H1 (cell line): ENCODE measurements around the gene TGFA. TPM values are rescaled to one million over a fixed set of nuclear protein-coding genes. Genes with fewer than 3 reads are reported as not detected.

Experiments used
- CTCF ChIA-PET: fragments of 300-600 bp; sonication (Branson Sonifier 250); formaldehyde crosslinking; loops from one replicate; lab custom pipeline; 2021; ENCODE audit not compliant: partially characterized antibody; lab: Charles Lee
- POLR2A ChIA-PET: fragments of 300-600 bp; sonication (Branson Sonifier 250); formaldehyde crosslinking; loops from one replicate; lab custom pipeline; 2021; ENCODE audit warnings: inconsistent platforms; ENCODE audit not compliant: partially characterized antibody; lab: Charles Lee
- DNase-seq, 2 experiments: peaks; one replicate each; pipeline versions ENCODE4 v3.0.0 to v3.0.0-alpha.2; 2010 to 2022; ENCODE audit warnings: low spot score in 2 of 2, low read depth in 1 of 2, mixed read lengths in 1 of 2
- FAIRE-seq: peaks from 2 replicates; lab custom pipeline; 2011; peaks lifted over from hg19 to GRCh38; lab: Jason Lieb, UNC
- H2AFZ ChIP-seq: 2 replicates; pipeline ENCODE4 v1.8.1; 2012; ENCODE audit warnings: low read length, inconsistent platforms
- H2AK5ac ChIP-seq: 2 replicates; pipeline ENCODE4 v1.6.1; 2013; ENCODE audit warnings: low read depth, low read length
- H2BK120ac ChIP-seq: replicated peaks from 2 replicates; pipeline ENCODE3; 2013; ENCODE audit warnings: low read depth, low read length, inconsistent platforms
- H2BK12ac ChIP-seq: 2 replicates; pipeline ENCODE4 v1.6.1; 2013; ENCODE audit warnings: low read depth, low read length
- H2BK15ac ChIP-seq: 2 replicates; pipeline ENCODE4 v1.6.1; 2013; ENCODE audit warnings: low read length
- H2BK20ac ChIP-seq: 2 replicates; pipeline ENCODE4 v1.6.1; 2013; ENCODE audit warnings: low read length
- H2BK5ac ChIP-seq: 2 replicates; pipeline ENCODE4 v1.6.1; 2013; ENCODE audit warnings: low read depth, low read length
- H3K14ac ChIP-seq: 2 replicates; pipeline ENCODE4 v1.6.1; 2013; ENCODE audit warnings: inconsistent platforms; ENCODE audit not compliant: insufficient read length
- H3K18ac ChIP-seq: 2 replicates; pipeline ENCODE4 v1.6.1; 2013; ENCODE audit warnings: low read length; ENCODE audit errors: extremely low read depth
- H3K23ac ChIP-seq: 2 replicates; pipeline ENCODE4 v1.6.1; 2013; ENCODE audit warnings: inconsistent platforms; ENCODE audit not compliant: insufficient read length
- H3K23me2 ChIP-seq: 2 replicates; pipeline ENCODE4 v1.6.1; 2013; ENCODE audit warnings: low read depth, low read length
- H3K27ac ChIP-seq: 2 replicates; pipeline ENCODE4 v1.6.1; 2011; ENCODE audit warnings: low read depth, low read length, inconsistent platforms
- H3K27me3 ChIP-seq, 4 experiments: replicated peaks in 1 of 4; 1 replicate in 1 of 4; 2 replicates in 3 of 4; pipeline versions ENCODE4 v1.6.1 to v1.8.1; 2011 to 2013; ENCODE audit warnings: low read length in 3 of 4, mild to moderate bottlenecking in 3 of 4, inconsistent platforms in 2 of 4, mixed read lengths in 2 of 4, moderate library complexity in 1 of 4; ENCODE audit not compliant: control insufficient read depth in 3 of 4, insufficient read depth in 3 of 4; ENCODE audit errors: extremely low read depth in 1 of 4
- H3K36me3 ChIP-seq, 4 experiments: 2 replicates each; pipeline versions ENCODE4 v1.6.1 to v1.8.1; 2011 to 2013; ENCODE audit warnings: mild to moderate bottlenecking in 4 of 4, low read length in 3 of 4, moderate library complexity in 2 of 4, control low read depth in 1 of 4, inconsistent platforms in 1 of 4; ENCODE audit not compliant: insufficient read depth in 4 of 4, control insufficient read depth in 2 of 4
- H3K4ac ChIP-seq: replicated peaks from 2 replicates; pipeline ENCODE3; 2013; ENCODE audit warnings: low read length, low read depth, mixed read lengths, inconsistent platforms; ENCODE audit not compliant: insufficient read length
- H3K4me1 ChIP-seq, 4 experiments: replicated peaks in 1 of 4; 1 replicate in 1 of 4; 2 replicates in 3 of 4; pipeline versions ENCODE4 v1.6.1 to v1.8.1; 2011 to 2013; ENCODE audit warnings: low read length in 3 of 4, inconsistent platforms in 2 of 4, mixed read lengths in 1 of 4; ENCODE audit not compliant: insufficient read depth in 4 of 4, control insufficient read depth in 3 of 4
- H3K4me2 ChIP-seq, 2 experiments: 2 replicates each; pipeline versions ENCODE4 v1.6.1 to v1.8.1; 2011 to 2013; ENCODE audit warnings: low read depth in 2 of 2, low read length in 2 of 2, control low read depth in 1 of 2, inconsistent platforms in 1 of 2, mild to moderate bottlenecking in 1 of 2; ENCODE audit not compliant: insufficient read depth in 1 of 2
- H3K4me3 ChIP-seq, 4 experiments: fragments of 200-600, 300-600 bp in 1 of 4; sonication (generic), shearing (Covaris generic), sonication (Bioruptor Twin) in 1 of 4; 2 replicates each; pipeline versions ENCODE4 v1.5.1 to v1.8.1; 2011 to 2016; ENCODE audit warnings: low read length in 4 of 4, low read depth in 3 of 4, control low read depth in 2 of 4, inconsistent platforms in 2 of 4, mild to moderate bottlenecking in 2 of 4, mixed read lengths in 1 of 4, moderate library complexity in 1 of 4; ENCODE audit not compliant: insufficient read depth in 2 of 4; ENCODE audit errors: extremely low read depth in 1 of 4
- H3K56ac ChIP-seq: replicated peaks from 2 replicates; pipeline ENCODE3; 2013; ENCODE audit warnings: low read depth, mild to moderate bottlenecking, mixed read lengths, low read length, inconsistent platforms; ENCODE audit not compliant: insufficient read length
- H3K79me1 ChIP-seq: 2 replicates; pipeline ENCODE4 v1.6.1; 2013; ENCODE audit warnings: low read depth, low read length, control low read depth
- H3K79me2 ChIP-seq, 2 experiments: 2 replicates each; pipeline versions ENCODE4 v1.6.1 to v1.8.1; 2012 to 2013; ENCODE audit warnings: low read length in 2 of 2, mild to moderate bottlenecking in 2 of 2, inconsistent platforms in 1 of 2; ENCODE audit not compliant: insufficient read depth in 2 of 2, control insufficient read depth in 1 of 2
- H3K9ac ChIP-seq, 4 experiments: replicated peaks in 1 of 4; 1 replicate in 1 of 4; 2 replicates in 3 of 4; pipeline versions ENCODE4 v1.6.1 to v1.8.1; 2011 to 2013; ENCODE audit warnings: low read depth in 3 of 4, low read length in 3 of 4, control low read depth in 2 of 4, mild to moderate bottlenecking in 2 of 4, moderate library complexity in 2 of 4, inconsistent platforms in 1 of 4; ENCODE audit errors: extremely low read depth in 1 of 4
- H3K9me3 ChIP-seq, 2 experiments: 2 replicates each; pipeline versions ENCODE4 v1.6.1 to v1.8.1; 2012 to 2013; ENCODE audit warnings: mild to moderate bottlenecking in 2 of 2, moderate library complexity in 2 of 2, control low read depth in 1 of 2, inconsistent platforms in 1 of 2, low read depth in 1 of 2, low read length in 1 of 2, mixed read lengths in 1 of 2; ENCODE audit not compliant: insufficient read depth in 2 of 2
- H4K20me1 ChIP-seq, 2 experiments: replicated peaks in 1 of 2; 2 replicates each; pipeline versions ENCODE3 to v1.8.1; 2011 to 2013; ENCODE audit warnings: inconsistent platforms in 2 of 2, low read length in 2 of 2, mild to moderate bottlenecking in 1 of 2; ENCODE audit not compliant: insufficient read depth in 2 of 2, control insufficient read depth in 1 of 2
- H4K5ac ChIP-seq: 2 replicates; pipeline ENCODE4 v1.6.1; 2013; ENCODE audit warnings: low read length, low read depth, mixed read lengths, inconsistent platforms; ENCODE audit not compliant: insufficient read length
- H4K8ac ChIP-seq: 2 replicates; pipeline ENCODE4 v1.8.0; 2013; ENCODE audit warnings: mild to moderate bottlenecking, moderate library complexity, low read length, inconsistent platforms; ENCODE audit not compliant: insufficient read depth; ENCODE audit errors: extremely low read depth
- H4K91ac ChIP-seq: replicated peaks from 2 replicates; pipeline ENCODE3; 2013; ENCODE audit warnings: low read length, mixed read lengths, inconsistent platforms; ENCODE audit not compliant: insufficient read length
- BRCA1 ChIP-seq: IDR thresholded peaks from 2 replicates; pipeline ENCODE4 v1.6.1; 2012; ENCODE audit warnings: low read depth, low read length, improper control_type of control experiment
- CREB1 ChIP-seq: IDR thresholded peaks from 2 replicates; pipeline ENCODE4 v1.6.1; 2012; ENCODE audit warnings: inconsistent platforms
- EP300 ChIP-seq, 2 experiments: IDR thresholded peaks; 1 replicate in 1 of 2; 2 replicates in 1 of 2; pipeline ENCODE4 v1.6.1; 2011 to 2012; ENCODE audit warnings: low read depth in 2 of 2, low read length in 2 of 2, mild to moderate bottlenecking in 2 of 2, borderline replicate concordance in 1 of 2, inconsistent platforms in 1 of 2, moderate library complexity in 1 of 2
- GABPA ChIP-seq: IDR thresholded peaks from 2 replicates; pipeline ENCODE4 v1.6.1; 2011; ENCODE audit warnings: mild to moderate bottlenecking, low read length, moderate library complexity, borderline replicate concordance; ENCODE audit not compliant: insufficient read depth
- NRF1 ChIP-seq: IDR thresholded peaks from 2 replicates; pipeline ENCODE4 v1.6.1; 2011; ENCODE audit warnings: mild to moderate bottlenecking, low read depth, low read length, improper control_type of control experiment
- POLR2AphosphoS5 ChIP-seq: IDR thresholded peaks from 2 replicates; pipeline ENCODE4 v1.6.1; 2011; ENCODE audit warnings: low read depth, low read length
- SIX5 ChIP-seq: IDR thresholded peaks from 2 replicates; pipeline ENCODE4 v1.6.1; 2011; ENCODE audit warnings: mild to moderate bottlenecking, low read depth, low read length
- ZNF274 ChIP-seq: IDR thresholded peaks from 2 replicates; pipeline ENCODE4 v1.7.0; 2012; ENCODE audit warnings: low read length, borderline replicate concordance; ENCODE audit errors: extremely low read depth
- WGBS, 2 experiments: shearing (Covaris generic) in 1 of 2; methylation state at CpG; one replicate each; pipeline versions ENCODE4 v1.1.6 to v1.1.7; 2013 to 2015; ENCODE audit warnings: low lambda C conversion rate in 2 of 2, mixed read lengths in 2 of 2, inconsistent platforms in 1 of 2, low coverage in 1 of 2, missing lambda C conversion rate in 1 of 2; ENCODE audit not compliant: insufficient replicate concordance in 2 of 2, insufficient coverage in 1 of 2, insufficient read length in 1 of 2; ENCODE audit errors: extremely low coverage in 1 of 2, missing lambda C conversion rate in 1 of 2; 5-methylcytosine and 5-hydroxymethylcytosine counted together
- polyA plus RNA-seq, 7 experiments: library from polyadenylated mRNA; depleted of rRNA in 3 of 7; stranded (reverse) in 5 of 7; unstranded in 2 of 7; fragments of >200 nt in 5 of 7; fragments of 200-250 nt in 2 of 7; gene quantifications; 1 replicate in 5 of 7; 2 replicates in 1 of 7; 4 replicates in 1 of 7; pipeline versions ENCODE4 v1.2.1 to v1.2.3, GENCODE V29; 2011 to 2013; ENCODE audit warnings: missing spikeins in 2 of 7, mixed read lengths in 2 of 7
- total RNA-seq: library from RNA; stranded (reverse); fragmentation: NEBNext Ultra II Directional; extraction: Animal tissue kit (Norgen Biotek cat#: 25700); gene quantifications from 2 replicates; pipeline ENCODE4 v1.2.1, GENCODE V29; 2021
- TF ChIP-seq, protein P1 (sequence below), 3 experiments: IDR thresholded peaks; 1 replicate in 2 of 3; 2 replicates in 1 of 3; pipeline versions ENCODE4 v1.5.1 to v1.6.1; 2011; ENCODE audit warnings: low read length in 3 of 3, mild to moderate bottlenecking in 3 of 3, inconsistent platforms in 2 of 3, low read depth in 1 of 3, moderate library complexity in 1 of 3; ENCODE audit not compliant: insufficient read depth in 1 of 3; ENCODE audit errors: control extremely low read depth in 1 of 3
- TF ChIP-seq, protein P2 (sequence below): IDR thresholded peaks from 2 replicates; pipeline ENCODE4 v1.6.1; 2012; ENCODE audit warnings: low read length, inconsistent platforms

TGFA gene
- total and polyA plus RNA-seq, 2 of the 8 experiments (the other 6 are each of a cell fraction or from before 2014, with no cell fraction given) = 1.8 to 3.7 TPM

DNA sequence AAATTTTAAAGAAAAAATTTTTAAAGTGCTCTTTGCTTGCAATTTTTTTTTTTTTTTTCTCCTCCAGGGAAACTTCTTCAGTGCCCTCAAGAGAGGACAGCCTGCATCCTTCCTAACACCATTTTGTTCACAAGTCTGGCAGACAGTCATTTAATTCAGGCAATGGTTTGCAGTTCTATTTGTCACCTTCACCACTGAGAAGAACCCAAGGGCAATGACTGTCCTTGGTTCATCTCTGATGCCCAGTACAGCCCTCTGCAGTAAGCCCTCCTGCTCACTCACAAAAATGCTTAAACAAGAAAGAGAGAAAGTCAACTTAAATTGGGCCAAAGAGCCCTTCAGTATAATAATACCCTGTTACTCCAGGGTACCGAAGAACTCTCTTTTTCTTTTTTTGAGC lies 52.4 kb downstream of the TGFA start:
- CTCF ChIA-PET = interaction anchor here (0.6 to 1.8 kb wide), 13 partner anchors 8 to 815 kb away, joined by 3 to 6 read pairs (median 4); no protein-coding TSS in a partner anchor
- Histone ChIP-seq H2BK5ac (no peak overlapping the region), H3K4ac (no peak overlapping the region), H2BK12ac (no peak overlapping the region), H3K9ac (no peak overlapping the region), H2BK20ac (no peak overlapping the region), H4K8ac (no peak overlapping the region), H3K14ac (no peak overlapping the region), H3K9me3 (no peaks in the 10 kb centered on the region), H3K56ac (no peak overlapping the region), H2AFZ (no peak overlapping the region), H3K4me1 (peaks cover 0 to 5% (median 2%) of the 10 kb centered on the region in 4 experiments; a peak in 4 of 7 replicates), H3K27me3 (no peaks in the 10 kb centered on the region), H4K91ac (no peak overlapping the region), H3K18ac (no peak overlapping the region), H3K23me2 (no peaks in the 10 kb centered on the region), H2AK5ac (no peak overlapping the region), H2BK120ac (no peak overlapping the region), H3K4me2 (no peak overlapping the region), H3K27ac (no peak overlapping the region), H4K5ac (no peak overlapping the region), H2BK15ac (no peak overlapping the region), H3K4me3 (no peak overlapping the region), H4K20me1 (no peaks in the 10 kb centered on the region), H3K79me2 (no peaks in the 10 kb centered on the region), H3K36me3 (no peaks in the 10 kb centered on the region), H3K23ac (no peak overlapping the region), H3K79me1 (no peaks in the 10 kb centered on the region)
- POLR2A ChIA-PET = interaction anchor here (1.3 kb wide), 1 partner anchor 13 kb away, joined by 3 read pairs; no protein-coding TSS in a partner anchor
- WGBS, 2 experiments = 86% methylated on average over 1 of the region's 1 CpG; no CpG with 5 or more reads in 1 of the 2 experiments
- DNase-seq = no peak
- FAIRE-seq = no peak
- TF ChIP-seq CREB1 = no peak
- no peak for TF ChIP-seq ZNF274
- TF ChIP-seq EP300 (IDR thresholded peaks at IDR 0.05; ENCODE audit: borderline replicate concordance in 1 of 2, low read depth in 2 of 2, low read length in 2 of 2) = no peak
- TF ChIP-seq SIX5 = no peak
- TF ChIP-seq NRF1 = no peak
- TF ChIP-seq BRCA1 = no peak
- TF ChIP-seq, protein P1, sequence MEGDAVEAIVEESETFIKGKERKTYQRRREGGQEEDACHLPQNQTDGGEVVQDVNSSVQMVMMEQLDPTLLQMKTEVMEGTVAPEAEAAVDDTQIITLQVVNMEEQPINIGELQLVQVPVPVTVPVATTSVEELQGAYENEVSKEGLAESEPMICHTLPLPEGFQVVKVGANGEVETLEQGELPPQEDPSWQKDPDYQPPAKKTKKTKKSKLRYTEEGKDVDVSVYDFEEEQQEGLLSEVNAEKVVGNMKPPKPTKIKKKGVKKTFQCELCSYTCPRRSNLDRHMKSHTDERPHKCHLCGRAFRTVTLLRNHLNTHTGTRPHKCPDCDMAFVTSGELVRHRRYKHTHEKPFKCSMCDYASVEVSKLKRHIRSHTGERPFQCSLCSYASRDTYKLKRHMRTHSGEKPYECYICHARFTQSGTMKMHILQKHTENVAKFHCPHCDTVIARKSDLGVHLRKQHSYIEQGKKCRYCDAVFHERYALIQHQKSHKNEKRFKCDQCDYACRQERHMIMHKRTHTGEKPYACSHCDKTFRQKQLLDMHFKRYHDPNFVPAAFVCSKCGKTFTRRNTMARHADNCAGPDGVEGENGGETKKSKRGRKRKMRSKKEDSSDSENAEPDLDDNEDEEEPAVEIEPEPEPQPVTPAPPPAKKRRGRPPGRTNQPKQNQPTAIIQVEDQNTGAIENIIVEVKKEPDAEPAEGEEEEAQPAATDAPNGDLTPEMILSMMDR (IDR thresholded peaks at IDR 0.05; ENCODE audit: control extremely low read depth in 1 of 3, insufficient read depth in 1 of 3, low read depth in 1 of 3, low read length in 3 of 3) = no peak
- no peak for TF ChIP-seq POLR2AphosphoS5
- TF ChIP-seq, protein P2, sequence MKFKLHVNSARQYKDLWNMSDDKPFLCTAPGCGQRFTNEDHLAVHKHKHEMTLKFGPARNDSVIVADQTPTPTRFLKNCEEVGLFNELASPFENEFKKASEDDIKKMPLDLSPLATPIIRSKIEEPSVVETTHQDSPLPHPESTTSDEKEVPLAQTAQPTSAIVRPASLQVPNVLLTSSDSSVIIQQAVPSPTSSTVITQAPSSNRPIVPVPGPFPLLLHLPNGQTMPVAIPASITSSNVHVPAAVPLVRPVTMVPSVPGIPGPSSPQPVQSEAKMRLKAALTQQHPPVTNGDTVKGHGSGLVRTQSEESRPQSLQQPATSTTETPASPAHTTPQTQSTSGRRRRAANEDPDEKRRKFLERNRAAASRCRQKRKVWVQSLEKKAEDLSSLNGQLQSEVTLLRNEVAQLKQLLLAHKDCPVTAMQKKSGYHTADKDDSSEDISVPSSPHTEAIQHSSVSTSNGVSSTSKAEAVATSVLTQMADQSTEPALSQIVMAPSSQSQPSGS = no peak
- no peak for TF ChIP-seq GABPA
